Measurements from ENCODE around the gene GLIS1.

The GLIS1 gene

DNA sequence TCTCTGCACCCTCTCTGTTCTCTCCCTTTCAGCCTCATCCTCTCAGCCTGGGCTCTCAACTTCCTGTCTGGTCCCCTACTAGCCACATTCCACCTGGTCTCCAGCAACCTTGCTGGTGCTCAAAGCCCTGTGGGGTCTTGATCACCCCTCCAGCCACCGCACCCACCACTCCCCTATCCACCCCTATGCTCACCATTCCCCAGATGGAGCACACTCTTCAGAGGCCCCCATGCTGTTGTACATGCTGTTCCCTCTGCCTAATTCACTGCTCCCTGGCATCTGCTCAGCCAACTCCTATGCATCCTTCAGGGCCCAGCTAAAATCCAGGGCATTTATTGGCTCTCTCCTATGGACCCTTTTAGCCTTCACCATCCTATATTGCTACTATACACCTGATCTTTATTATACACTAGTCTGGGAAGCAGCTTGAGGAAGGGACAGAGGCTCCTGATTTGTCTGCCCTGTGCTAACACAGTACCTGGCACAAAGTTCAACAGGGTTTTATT, 81.0 kb downstream of the GLIS1 start:
- POLR2A ChIA-PET = no interaction called here
- TF ChIP-seq, protein P1, sequence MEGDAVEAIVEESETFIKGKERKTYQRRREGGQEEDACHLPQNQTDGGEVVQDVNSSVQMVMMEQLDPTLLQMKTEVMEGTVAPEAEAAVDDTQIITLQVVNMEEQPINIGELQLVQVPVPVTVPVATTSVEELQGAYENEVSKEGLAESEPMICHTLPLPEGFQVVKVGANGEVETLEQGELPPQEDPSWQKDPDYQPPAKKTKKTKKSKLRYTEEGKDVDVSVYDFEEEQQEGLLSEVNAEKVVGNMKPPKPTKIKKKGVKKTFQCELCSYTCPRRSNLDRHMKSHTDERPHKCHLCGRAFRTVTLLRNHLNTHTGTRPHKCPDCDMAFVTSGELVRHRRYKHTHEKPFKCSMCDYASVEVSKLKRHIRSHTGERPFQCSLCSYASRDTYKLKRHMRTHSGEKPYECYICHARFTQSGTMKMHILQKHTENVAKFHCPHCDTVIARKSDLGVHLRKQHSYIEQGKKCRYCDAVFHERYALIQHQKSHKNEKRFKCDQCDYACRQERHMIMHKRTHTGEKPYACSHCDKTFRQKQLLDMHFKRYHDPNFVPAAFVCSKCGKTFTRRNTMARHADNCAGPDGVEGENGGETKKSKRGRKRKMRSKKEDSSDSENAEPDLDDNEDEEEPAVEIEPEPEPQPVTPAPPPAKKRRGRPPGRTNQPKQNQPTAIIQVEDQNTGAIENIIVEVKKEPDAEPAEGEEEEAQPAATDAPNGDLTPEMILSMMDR (IDR thresholded peaks at IDR 0.05; ENCODE audit: insufficient read depth, low read length, missing control alignments) = no peak
- DNase-seq (ENCODE audit: low read depth, low spot score) = no peak
- CTCF ChIA-PET = interaction anchor here (2.6 kb wide), 1 partner anchor 96 kb away, joined by 8 read pairs; no protein-coding TSS in a partner anchor
- H3K4me3 ChIP-seq (ENCODE audit: low read depth, low read length) = no peak overlapping the region

DNA sequence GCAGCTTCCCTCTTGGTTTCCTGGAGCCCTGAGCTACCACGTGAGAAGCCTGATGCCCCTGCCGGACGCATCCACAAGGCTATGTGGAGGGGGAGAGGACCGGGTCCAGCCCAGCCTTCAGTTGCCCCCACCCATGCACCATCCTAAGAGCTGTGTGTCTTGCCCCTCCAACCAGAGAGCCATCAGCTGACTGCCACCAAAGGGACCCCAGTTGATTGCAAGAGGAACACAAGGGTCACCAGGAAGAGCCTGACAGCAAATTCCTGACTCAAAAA, 81.5 kb downstream of the GLIS1 start:
- H3K4me3 ChIP-seq (ENCODE audit: low read depth, low read length) = no peak overlapping the region

DNA sequence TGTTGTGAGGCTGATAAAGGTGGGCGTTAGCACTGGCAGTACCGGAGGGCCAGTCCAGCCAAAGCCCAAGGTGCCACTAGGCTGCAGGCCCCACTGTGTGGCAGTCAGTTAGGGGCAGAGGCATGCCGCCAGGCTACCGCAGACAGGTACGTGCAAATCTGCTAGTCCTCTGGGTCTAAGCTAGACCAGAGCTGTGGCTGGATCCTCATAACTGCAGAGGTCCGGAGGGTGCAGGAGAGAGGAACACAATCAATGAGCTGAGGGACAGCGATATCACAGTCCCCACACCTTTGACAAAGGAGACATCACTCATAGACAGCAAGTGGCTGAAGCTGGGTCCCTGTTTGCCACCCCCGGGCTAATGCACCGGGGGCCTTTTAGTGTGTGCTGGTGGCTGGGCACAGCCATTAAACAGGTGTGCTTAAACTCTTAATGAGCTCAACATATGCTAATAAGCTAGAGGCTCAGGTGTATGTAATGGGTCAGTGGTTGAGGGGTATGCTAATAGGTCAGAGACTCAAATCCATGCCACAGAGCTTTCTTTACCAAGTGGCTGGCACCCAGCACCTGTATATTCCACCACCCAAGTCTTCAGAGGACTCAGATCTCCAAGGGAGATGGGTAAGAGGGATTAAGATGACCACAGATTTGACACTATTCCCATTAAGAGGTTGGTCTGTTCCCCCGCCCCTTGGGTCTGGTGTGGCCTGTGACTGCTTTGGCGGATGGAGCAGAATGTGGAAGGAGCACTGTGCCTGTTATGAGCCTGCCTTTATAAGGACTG, 82.0 kb downstream of the GLIS1 start:
- ChIA-PET POLR2A (interaction anchor here (0.6 kb wide), 2 partner anchors 58 to 645 kb away, joined by 3 read pairs; no protein-coding TSS in a partner anchor), CTCF (interaction anchor here (0.9 to 2.6 kb wide), 3 partner anchors 97 to 173 kb away, joined by 3 to 8 read pairs (median 3); no protein-coding TSS in a partner anchor)
- DNase-seq (ENCODE audit: low read depth, low spot score) = no peak
- TF ChIP-seq, protein P1 (IDR thresholded peaks at IDR 0.05; ENCODE audit: insufficient read depth, low read length, missing control alignments) = no peak
- no peak overlapping the region for H3K4me3 ChIP-seq (ENCODE audit: low read depth, low read length)

More for the DNA sequence above, 81.5 kb downstream of the GLIS1 start:
- no peak for DNase-seq (ENCODE audit: low read depth, low spot score)
- CTCF ChIA-PET = interaction anchor here (0.9 to 2.6 kb wide), 2 partner anchors 97 to 173 kb away, joined by 3 to 8 read pairs; no protein-coding TSS in a partner anchor
- POLR2A ChIA-PET = interaction anchor here (0.6 kb wide), 1 partner anchor 644 kb away, joined by 3 read pairs; no protein-coding TSS in a partner anchor
- TF ChIP-seq, protein P1 (IDR thresholded peaks at IDR 0.05; ENCODE audit: insufficient read depth, low read length, missing control alignments) = no peak

DNA sequence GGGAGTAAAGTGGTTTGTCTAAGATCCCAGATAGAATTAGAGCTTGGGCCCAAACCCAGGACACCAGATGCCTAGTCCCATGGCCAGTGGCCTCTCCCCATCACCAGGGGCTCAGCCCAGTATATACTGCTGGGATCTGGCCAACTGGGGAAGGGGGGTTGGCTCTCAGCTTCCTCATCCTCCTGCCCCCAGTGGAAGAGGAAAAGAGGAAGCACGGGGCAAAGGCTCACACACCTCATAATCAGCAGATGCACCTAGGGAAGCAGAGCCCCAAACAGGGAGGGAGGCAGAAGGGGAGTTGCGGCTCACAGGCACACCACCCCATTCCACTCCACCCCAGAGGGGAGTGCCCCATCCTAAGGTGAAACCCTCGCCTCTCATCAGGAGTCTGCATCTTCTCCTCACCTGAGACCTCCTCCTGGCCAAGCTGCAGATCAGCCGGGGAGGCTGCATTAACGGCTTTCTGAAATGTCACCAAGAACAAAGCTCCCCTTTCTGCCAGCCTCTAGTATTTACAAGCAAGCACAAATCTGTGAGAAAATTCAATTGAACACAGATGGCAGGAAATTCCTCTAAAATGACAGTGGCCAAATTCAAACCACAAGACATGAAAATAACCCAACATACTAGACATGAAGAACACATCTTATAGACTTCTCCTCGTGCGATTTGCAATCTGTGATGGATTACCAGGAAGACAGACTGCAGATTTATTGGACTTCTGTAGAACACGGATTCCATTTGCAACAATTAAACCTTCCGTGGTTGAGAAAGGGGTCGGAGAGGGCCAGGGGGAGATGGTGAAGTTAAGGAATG, 82.8 kb downstream of the GLIS1 start:
- H3K4me3 ChIP-seq (ENCODE audit: low read depth, low read length) = peak overlapping the region; percentile 18
- CTCF ChIA-PET = interaction anchor here (1.5 to 2.6 kb wide), 2 partner anchors 98 to 102 kb away, joined by 3 to 8 read pairs; no protein-coding TSS in a partner anchor
- TF ChIP-seq, protein P1 (IDR thresholded peaks at IDR 0.05; ENCODE audit: insufficient read depth, low read length, missing control alignments) = no peak
- POLR2A ChIA-PET = interaction anchor here (0.6 to 0.8 kb wide), 2 partner anchors 19 to 58 kb away, joined by 3 to 4 read pairs; no protein-coding TSS in a partner anchor
- peak; percentile 75 for DNase-seq (ENCODE audit: low read depth, low spot score)

DNA sequence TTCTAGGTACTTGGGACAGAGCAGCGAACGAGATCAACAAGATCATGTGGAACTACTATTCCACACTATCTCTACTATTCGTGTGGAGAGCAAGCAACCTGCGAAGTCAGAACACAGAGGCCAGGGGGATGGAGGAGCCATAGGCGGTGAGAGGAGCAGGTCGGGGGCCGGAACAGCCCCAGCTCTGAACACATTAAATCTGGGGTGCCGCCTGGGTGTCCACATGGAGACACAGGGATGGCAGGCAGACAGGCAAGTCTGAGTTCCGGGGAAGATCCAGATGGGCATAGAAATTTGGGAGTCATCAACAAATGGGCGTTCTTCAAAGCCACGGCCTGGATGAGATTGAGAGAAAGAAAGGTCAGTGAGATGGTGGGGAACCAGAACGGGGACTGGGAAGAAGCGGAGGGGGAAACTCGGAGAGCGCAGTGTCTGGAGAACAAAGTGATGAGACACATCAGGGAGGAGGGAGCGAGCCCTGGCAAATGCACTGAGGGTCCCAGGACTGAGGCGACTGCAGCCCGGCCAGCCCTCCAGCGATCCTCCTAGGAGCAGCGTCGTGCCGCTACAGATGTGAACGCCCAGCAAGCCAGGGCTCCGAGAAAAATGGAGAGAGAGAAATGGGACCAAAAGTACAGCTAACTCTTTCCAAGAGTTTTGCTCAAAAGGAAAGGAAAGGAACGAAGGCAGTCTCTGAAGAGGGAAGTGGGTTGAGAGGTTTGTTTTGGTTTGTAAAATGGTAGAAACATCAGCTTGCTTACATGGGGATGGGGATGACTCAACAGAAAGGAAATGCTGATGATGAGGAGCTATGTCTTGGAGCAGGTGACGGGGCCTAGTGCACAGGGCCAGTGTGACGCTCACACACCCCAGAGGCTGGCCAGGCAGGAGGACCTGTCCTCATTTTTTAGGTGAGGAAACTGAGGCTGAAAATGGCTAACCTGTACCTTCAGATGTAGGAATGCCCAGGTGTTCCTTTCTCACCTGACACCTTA, 84.5 kb downstream of the GLIS1 start:
- CTCF ChIA-PET = no interaction called here

More for the DNA sequence above, 84.5 kb downstream of the GLIS1 start:
- POLR2A ChIA-PET = no interaction called here
- TF ChIP-seq, protein P1 (IDR thresholded peaks at IDR 0.05; ENCODE audit: insufficient read depth, low read length, missing control alignments) = no peak
- peak; percentile 55 for DNase-seq (ENCODE audit: low read depth, low spot score)
- H3K4me3 ChIP-seq (ENCODE audit: low read depth, low read length) = no peak overlapping the region
